Stomach (tissue), 9 donors: ENCODE measurements around the gene SESN2. TPM values are rescaled to one million over a fixed set of nuclear protein-coding genes. Genes with fewer than 3 reads are reported as not detected.

Experiments used
- DNase-seq, 2 donors: peaks; one replicate each; pipeline versions ENCODE4 v3.0.0 to v3.0.0-alpha.2; 2013 to 2019
- H3K27ac ChIP-seq, 5 donors: fragments of 200-600 bp in 4 of 5; sonication (generic) in 4 of 5; one replicate each; pipeline ENCODE4 v1.5.1; 2013 to 2019; ENCODE audit warnings: mild to moderate bottlenecking in 1 of 5, moderate library complexity in 1 of 5
- H3K27me3 ChIP-seq, 3 donors: fragments of 200-600 bp; sonication (generic); one replicate each; pipeline ENCODE4 v1.5.1; 2017 to 2019; ENCODE audit warnings: mixed run types in 1 of 3
- H3K36me3 ChIP-seq, 4 donors: fragments of 200-600 bp; sonication (generic); 1 replicate in 3 of 4; 2 replicates in 1 of 4; pipeline ENCODE4 v1.5.1; 2016 to 2019
- H3K4me1 ChIP-seq, 4 donors: fragments of 200-600 bp; sonication (generic); one replicate each; pipeline ENCODE4 v1.5.1; 2016 to 2019
- H3K4me3 ChIP-seq, 4 donors: fragments of 200-600 bp; sonication (generic) in 3 of 4; one replicate each; pipeline ENCODE4 v1.5.1; 2016 to 2019; ENCODE audit warnings: mild to moderate bottlenecking in 1 of 4
- H3K9me3 ChIP-seq, 4 donors: fragments of 200-600 bp; sonication (generic); one replicate each; pipeline ENCODE4 v1.5.1; 2016 to 2019
- EP300 ChIP-seq: sonication (generic); formaldehyde crosslinking; IDR thresholded peaks from one replicate; pipeline ENCODE4 v1.6.1; 2017; ENCODE audit warnings: antibody characterized with exemption
- POLR2A ChIP-seq, 4 donors: fragments of 450-650 bp; IDR thresholded peaks; one replicate each; pipeline ENCODE4 v1.6.1; 2016; ENCODE audit warnings: antibody characterized with exemption in 4 of 4, control low read depth in 2 of 4, mild to moderate bottlenecking in 1 of 4, moderate library complexity in 1 of 4
- POLR2AphosphoS5 ChIP-seq, 3 donors: sonication (generic); formaldehyde crosslinking; IDR thresholded peaks; one replicate each; pipeline ENCODE4 v1.6.1; 2016; ENCODE audit warnings: antibody characterized with exemption in 3 of 3
- WGBS, 5 donors: extraction: QIAGEN DNeasy Blood & Tissue Kit in 3 of 5; methylation state at CpG; one replicate each; pipeline versions ENCODE4 v1.1.5 to v1.1.7; 2013 to 2018; 5-methylcytosine and 5-hydroxymethylcytosine counted together
- intact Hi-C: fragments of 100-400 bp; cut with DNase I; formaldehyde crosslinking; loops from one replicate; pipeline ENCODE4 v1.15.1; 2023; ENCODE audit warnings: low total_unique reads
- polyA plus RNA-seq, 3 donors: library from polyadenylated mRNA; stranded (reverse); fragments of 200-250 nt; gene quantifications; one replicate each; pipeline ENCODE4 v1.2.3, GENCODE V29; 2013
- total RNA-seq, 5 donors: library from RNA; depleted of rRNA; stranded (reverse); fragments of >200 nt; gene quantifications; one replicate each; pipeline versions ENCODE4 v1.1.0 to v1.2.3, GENCODE V29; 2014 to 2016
- TF ChIP-seq, protein P1 (sequence below), 7 experiments: fragments of 450-650 bp in 4 of 7; fragments of 200-600 bp in 3 of 7; sonication (generic) in 3 of 7; IDR thresholded peaks; one replicate each; pipeline ENCODE4 v1.5.1; 2016 to 2019; ENCODE audit warnings: antibody characterized with exemption in 7 of 7, control low read depth in 2 of 7, mild to moderate bottlenecking in 1 of 7
- donor health status: healthy with polysubstance abuse.
- donor health status: Bipolar disorder and iron deficiency.
- donor health status: healthy.

The SESN2 gene
- total and polyA plus RNA-seq, 8 donors = 2.3 to 20.3 (median 6.3) TPM

DNA sequence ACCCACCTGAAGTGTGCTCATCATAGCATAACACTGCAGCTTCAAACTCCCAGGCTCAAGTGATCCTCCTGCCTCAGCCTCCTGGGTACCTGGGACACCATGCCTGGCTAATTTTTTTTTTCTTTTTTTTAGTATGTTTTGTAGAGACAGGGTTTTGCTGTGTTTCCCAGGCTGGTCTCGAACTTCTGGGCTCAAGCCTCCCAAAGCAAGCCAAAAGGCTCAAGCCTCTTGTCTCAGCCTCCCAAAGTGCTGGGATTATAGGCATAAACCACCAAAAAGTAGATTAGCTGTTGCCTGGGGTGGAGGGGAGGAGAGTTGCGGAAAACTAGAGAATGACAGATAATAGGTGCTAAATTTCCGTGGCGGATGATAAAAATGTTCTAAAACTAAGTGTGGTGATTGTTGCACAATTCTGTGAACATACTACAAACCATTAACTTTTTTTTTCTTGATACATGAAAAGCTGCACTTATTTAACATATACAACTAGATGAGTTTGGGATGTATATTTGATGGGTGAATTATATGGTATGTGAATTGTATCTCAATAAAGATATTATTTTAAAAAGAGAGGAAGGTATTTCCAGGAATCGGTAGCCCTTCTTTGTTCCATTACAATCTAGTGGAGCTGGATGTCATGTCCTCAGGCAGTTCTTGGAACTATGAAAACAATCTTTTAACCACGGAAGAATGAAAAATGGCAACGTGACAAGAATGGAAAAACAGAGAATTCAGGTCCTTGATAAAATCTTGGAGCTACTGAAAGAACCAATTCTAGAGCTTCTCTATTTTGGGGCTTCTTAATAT, 42.3 kb downstream of the SESN2 start:
- no peak overlapping the region for H3K4me3 ChIP-seq
- peaks cover 0 to 6% (median 3%) of the 10 kb centered on the region in 4 donors for H3K4me1 ChIP-seq
- no peaks in the 10 kb centered on the region for H3K9me3 ChIP-seq
- no peak for DNase-seq
- H3K27me3 ChIP-seq = no peaks in the 10 kb centered on the region
- H3K36me3 ChIP-seq = no peaks in the 10 kb centered on the region
- WGBS, 5 donors = 54 to 63% (median 61%) methylated on average over 7 of the region's 7 CpGs
- no peak for TF ChIP-seq POLR2A (IDR thresholded peaks at IDR 0.05)
- TF ChIP-seq, protein P1, sequence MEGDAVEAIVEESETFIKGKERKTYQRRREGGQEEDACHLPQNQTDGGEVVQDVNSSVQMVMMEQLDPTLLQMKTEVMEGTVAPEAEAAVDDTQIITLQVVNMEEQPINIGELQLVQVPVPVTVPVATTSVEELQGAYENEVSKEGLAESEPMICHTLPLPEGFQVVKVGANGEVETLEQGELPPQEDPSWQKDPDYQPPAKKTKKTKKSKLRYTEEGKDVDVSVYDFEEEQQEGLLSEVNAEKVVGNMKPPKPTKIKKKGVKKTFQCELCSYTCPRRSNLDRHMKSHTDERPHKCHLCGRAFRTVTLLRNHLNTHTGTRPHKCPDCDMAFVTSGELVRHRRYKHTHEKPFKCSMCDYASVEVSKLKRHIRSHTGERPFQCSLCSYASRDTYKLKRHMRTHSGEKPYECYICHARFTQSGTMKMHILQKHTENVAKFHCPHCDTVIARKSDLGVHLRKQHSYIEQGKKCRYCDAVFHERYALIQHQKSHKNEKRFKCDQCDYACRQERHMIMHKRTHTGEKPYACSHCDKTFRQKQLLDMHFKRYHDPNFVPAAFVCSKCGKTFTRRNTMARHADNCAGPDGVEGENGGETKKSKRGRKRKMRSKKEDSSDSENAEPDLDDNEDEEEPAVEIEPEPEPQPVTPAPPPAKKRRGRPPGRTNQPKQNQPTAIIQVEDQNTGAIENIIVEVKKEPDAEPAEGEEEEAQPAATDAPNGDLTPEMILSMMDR (IDR thresholded peaks at IDR 0.05) = no peak
- no peak for TF ChIP-seq EP300
- no peak for TF ChIP-seq POLR2AphosphoS5 (IDR thresholded peaks at IDR 0.05)
- intact Hi-C loops = no loop called here
- no peak overlapping the region for H3K27ac ChIP-seq

DNA sequence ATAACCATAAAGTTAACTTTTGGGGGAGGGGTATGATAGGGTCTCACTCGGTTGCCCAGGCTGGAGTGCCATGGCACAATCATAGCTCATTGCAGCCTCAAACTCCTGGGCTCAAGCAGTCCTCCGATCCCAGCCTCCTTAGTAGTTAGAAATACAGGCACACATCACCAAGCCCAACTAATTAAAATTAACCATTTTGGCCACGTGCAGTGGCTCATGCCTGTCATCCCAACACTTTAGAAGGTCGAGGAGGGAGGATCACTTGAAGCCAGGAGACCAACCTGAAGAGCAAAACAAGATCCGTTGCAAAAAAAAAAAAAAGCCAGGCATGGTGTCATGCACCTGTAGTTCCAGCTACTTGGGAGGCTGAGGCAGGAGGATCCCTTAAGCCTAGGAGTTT, 42.9 kb downstream of the SESN2 start:
- H3K4me1 ChIP-seq = no peaks in the 10 kb centered on the region
- TF ChIP-seq POLR2AphosphoS5 (IDR thresholded peaks at IDR 0.05) = no peak
- TF ChIP-seq EP300 = no peak
- TF ChIP-seq POLR2A (IDR thresholded peaks at IDR 0.05) = no peak
- TF ChIP-seq, protein P1 (IDR thresholded peaks at IDR 0.05) = no peak
- no peaks in the 10 kb centered on the region for H3K9me3 ChIP-seq
- DNase-seq = no peak
- no peak overlapping the region for H3K27ac ChIP-seq
- 64 to 74% (median 70%) methylated on average over 5 of the region's 5 CpGs for WGBS, 5 donors
- intact Hi-C loops = no loop called here
- H3K36me3 ChIP-seq = no peaks in the 10 kb centered on the region
- no peak overlapping the region for H3K4me3 ChIP-seq
- no peaks in the 10 kb centered on the region for H3K27me3 ChIP-seq

DNA sequence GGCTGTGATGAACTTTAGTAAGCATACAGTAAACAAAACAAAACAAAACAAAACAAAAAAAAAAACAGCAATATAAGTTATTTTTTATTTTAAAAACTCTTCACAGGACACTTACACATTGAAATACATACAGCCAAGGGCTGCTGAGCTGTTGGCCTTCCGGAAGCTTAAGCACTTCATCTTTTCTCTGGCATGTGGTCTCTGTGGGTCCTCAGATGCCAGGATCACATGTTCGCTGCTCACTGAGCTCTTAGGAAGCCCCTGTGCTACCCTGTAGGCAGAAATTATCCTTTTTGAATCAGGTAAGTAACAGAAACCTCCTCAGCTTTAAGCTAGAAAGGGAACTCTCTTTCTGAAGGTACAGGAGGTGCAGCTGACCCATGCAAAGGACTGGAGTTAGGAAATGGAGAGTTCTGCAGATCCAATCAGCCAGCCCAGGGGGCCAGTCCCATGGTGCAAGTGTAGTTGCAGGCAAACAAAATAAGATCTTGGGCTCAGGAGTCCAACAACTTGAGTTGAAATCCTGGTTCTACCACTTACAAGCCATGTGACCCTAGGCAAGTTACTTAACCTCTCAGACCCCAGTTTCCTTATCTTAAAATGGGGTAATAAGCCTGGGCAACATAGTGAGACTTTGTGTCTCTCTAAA, 47.1 kb downstream of the SESN2 start:
- no peak for TF ChIP-seq EP300
- TF ChIP-seq POLR2A (IDR thresholded peaks at IDR 0.05) = no peak
- no peak for TF ChIP-seq POLR2AphosphoS5 (IDR thresholded peaks at IDR 0.05)
- TF ChIP-seq, protein P1 (IDR thresholded peaks at IDR 0.05) = no peak
- no peaks in the 10 kb centered on the region for H3K4me1 ChIP-seq
- no peak overlapping the region for H3K4me3 ChIP-seq
- H3K27ac ChIP-seq = no peak overlapping the region
- WGBS, 5 donors = 64 to 82% (median 78%) methylated on average over 2 of the region's 2 CpGs
- DNase-seq = no peak
- no peaks in the 10 kb centered on the region for H3K9me3 ChIP-seq
- no peaks in the 10 kb centered on the region for H3K36me3 ChIP-seq
- peaks cover 0 to 26% (median 0%) of the 10 kb centered on the region in 3 donors for H3K27me3 ChIP-seq
- intact Hi-C loops = no loop called here

DNA sequence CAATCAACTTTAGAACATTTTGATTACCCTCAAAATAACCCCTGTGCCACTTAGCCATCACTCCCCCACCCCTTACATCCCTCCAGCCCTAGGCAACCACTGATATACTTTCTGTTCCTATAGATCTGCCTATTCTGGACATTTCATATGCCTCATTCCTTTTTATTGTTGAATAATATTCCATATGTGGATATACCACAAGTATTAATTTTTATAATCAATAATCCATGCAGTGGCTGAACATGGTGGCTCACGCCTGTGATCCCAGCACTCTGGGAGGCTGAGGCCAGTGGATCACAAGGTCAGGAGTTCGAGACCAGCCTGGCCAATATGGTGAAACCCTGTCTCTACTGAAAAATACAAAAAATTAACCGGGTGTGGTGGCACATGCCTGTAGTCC, 49.4 kb downstream of the SESN2 start:
- no peak for TF ChIP-seq EP300
- TF ChIP-seq POLR2A (IDR thresholded peaks at IDR 0.05) = no peak
- TF ChIP-seq POLR2AphosphoS5 (IDR thresholded peaks at IDR 0.05) = no peak
- TF ChIP-seq, protein P1 (IDR thresholded peaks at IDR 0.05) = no peak
- Histone ChIP-seq H3K36me3 (no peaks in the 10 kb centered on the region), H3K27ac (no peak overlapping the region), H3K9me3 (no peaks in the 10 kb centered on the region), H3K27me3 (peaks cover 0 to 26% (median 0%) of the 10 kb centered on the region in 3 donors), H3K4me3 (no peak overlapping the region), H3K4me1 (peaks cover 0 to under 1% (median under 1%) of the 10 kb centered on the region in 4 donors)
- WGBS, 5 donors = 87 to 96% (median 92%) methylated on average over 3 of the region's 3 CpGs
- intact Hi-C loops = no loop called here
- no peak for DNase-seq
